GM18502 (cell line): ENCODE data around the gene SLC35G6.
"Not testable (repeated sequence)": the region's sequence is repeated elsewhere in the genome, so short reads cannot be mapped to it uniquely, and the experiment has no call there.

Source experiments
- ATAC-seq: cut with Tn5 transposase; IDR thresholded peaks from one replicate; pipeline ENCODE4 v1.9.1; 2021; ENCODE audit warnings: mild to moderate bottlenecking; ENCODE audit not compliant: unreplicated experiment, poor library complexity

SLC35G6 gene

GRCh38 chr17:7459961-7460545, 21.2 kb upstream of the SLC35G6 start:
- no peak for ATAC-seq

- ATAC-seq = no peak
Observed at GRCh38 chr17:7460850-7461660, 20.2 kb upstream of the SLC35G6 start.

GRCh38 chr17:7462474-7463371, 18.5 kb upstream of the SLC35G6 start:
- ATAC-seq = no peak

- ATAC-seq = no peak
Observed at GRCh38 chr17:7463372-7463846, 17.8 kb upstream of the SLC35G6 start.

- ATAC-seq = no peak
Observed at GRCh38 chr17:7464081-7464480, 17.2 kb upstream of the SLC35G6 start.

- ATAC-seq = no peak
Observed at GRCh38 chr17:7465597-7466275, 15.5 kb upstream of the SLC35G6 start.

- ATAC-seq = no peak
Observed at GRCh38 chr17:7466318-7466638, 15.0 kb upstream of the SLC35G6 start.

- ATAC-seq = no peak
Observed at GRCh38 chr17:7466639-7467341, 14.5 kb upstream of the SLC35G6 start.

GRCh38 chr17:7467498-7467897, 13.7 kb upstream of the SLC35G6 start:
- ATAC-seq = no peak

- ATAC-seq = no peak
Observed at GRCh38 chr17:7468290-7468689, 13.0 kb upstream of the SLC35G6 start.

- ATAC-seq = no peak
Observed at GRCh38 chr17:7468804-7469389, 12.3 kb upstream of the SLC35G6 start.

- ATAC-seq = not testable (repeated sequence)
Observed at GRCh38 chr17:7469843-7470242, 11.4 kb upstream of the SLC35G6 start.

- not testable (repeated sequence) for ATAC-seq
Observed at GRCh38 chr17:7470457-7470973, 10.7 kb upstream of the SLC35G6 start.

GRCh38 chr17:7471729-7472128, 9.5 kb upstream of the SLC35G6 start:
- ATAC-seq = no peak

- ATAC-seq = not testable (repeated sequence)
Observed at GRCh38 chr17:7474767-7475166, 6.5 kb upstream of the SLC35G6 start.

GRCh38 chr17:7475764-7476422, 5.4 kb upstream of the SLC35G6 start:
- ATAC-seq = no peak

- ATAC-seq = no peak
Observed at GRCh38 chr17:7476494-7476893, 4.8 kb upstream of the SLC35G6 start.

GRCh38 chr17:7476951-7477350, 4.3 kb upstream of the SLC35G6 start:
- no peak for ATAC-seq
